OCI-LY7 (cell line): ENCODE results near the gene HINT3. TPM values are rescaled to one million over a fixed set of nuclear protein-coding genes. Genes with fewer than 3 reads are reported as not detected.
A peak's percentile ranks its signal among the peaks of the same experiment; 100 is the strongest.

Experiments used
- BruUV-seq: library from RNA; stranded (reverse); fragments of 400-500 nt; replicated peaks from 2 replicates; lab custom pipeline; 2021; lab: Mats Ljungman, UMichigan
- CTCF ChIA-PET: fragments of 300-600 bp; sonication (Branson Sonifier 250); formaldehyde crosslinking; loops from one replicate; lab custom pipeline; 2022; ENCODE audit warnings: antibody characterized with exemption; ENCODE audit not compliant: unreplicated experiment; lab: Charles Lee
- POLR2A ChIA-PET: fragments of 300-600 bp; sonication (Branson Sonifier 250); formaldehyde crosslinking; loops from one replicate; lab custom pipeline; 2022; ENCODE audit warnings: antibody characterized with exemption; lab: Charles Lee
- DNase-seq: peaks from one replicate; pipeline ENCODE4 v3.0.0-alpha.2; 2015; ENCODE audit warnings: low spot score
- H2AFZ ChIP-seq: fragments of 200-600 bp; sonication (generic), shearing (Covaris generic); 2 replicates; pipeline ENCODE4 v1.6.1; 2014; ENCODE audit warnings: mild to moderate bottlenecking, antibody characterized with exemption, low read length, moderate library complexity
- H3K27ac ChIP-seq: fragments of 200-600 bp; sonication (generic); 2 replicates; pipeline ENCODE4 v1.5.1; 2014; ENCODE audit warnings: mixed run types, low read depth, mild to moderate bottlenecking, moderate library complexity, low read length, inconsistent platforms; ENCODE audit not compliant: poor library complexity, severe bottlenecking
- H3K36me3 ChIP-seq: fragments of 200-600 bp; sonication (generic); 2 replicates; pipeline ENCODE4 v1.6.1; 2014; ENCODE audit warnings: mild to moderate bottlenecking, antibody characterized with exemption, low read length, moderate library complexity, mixed read lengths; ENCODE audit not compliant: insufficient read depth
- H3K4me1 ChIP-seq: fragments of 200-600 bp; sonication (generic); 2 replicates; pipeline ENCODE4 v1.5.1; 2014; ENCODE audit warnings: mild to moderate bottlenecking, low read length; ENCODE audit not compliant: insufficient read depth, poor library complexity, severe bottlenecking
- H3K4me2 ChIP-seq: fragments of 200-600 bp; sonication (generic); 2 replicates; pipeline ENCODE4 v1.6.1; 2014; ENCODE audit warnings: mild to moderate bottlenecking, low read length
- H3K4me3 ChIP-seq: fragments of 200-600 bp; sonication (generic); 2 replicates; pipeline ENCODE4 v1.5.1; 2014; ENCODE audit warnings: mild to moderate bottlenecking, low read depth, low read length; ENCODE audit not compliant: poor library complexity, severe bottlenecking
- H3K79me2 ChIP-seq: fragments of 200-600 bp; sonication (generic); 2 replicates; pipeline ENCODE4 v1.6.1; 2016; ENCODE audit warnings: low read depth, mild to moderate bottlenecking, low read length, moderate library complexity, mixed read lengths; ENCODE audit not compliant: insufficient read depth
- H3K9me2 ChIP-seq: fragments of 200-600 bp; sonication (generic); 2 replicates; pipeline ENCODE4 v1.6.1; 2016; ENCODE audit warnings: mild to moderate bottlenecking, low read length, mixed read lengths; ENCODE audit not compliant: insufficient read depth
- H3K9me3 ChIP-seq: fragments of 200-600 bp; sonication (generic); 2 replicates; pipeline ENCODE4 v1.6.1; 2014; ENCODE audit warnings: mild to moderate bottlenecking, mixed run types, low read length, mixed read lengths
- H4K20me1 ChIP-seq: fragments of 200-600 bp; sonication (generic); 2 replicates; pipeline ENCODE4 v1.6.1; 2014; ENCODE audit warnings: mild to moderate bottlenecking, antibody characterized with exemption, low read length, moderate library complexity, mixed read lengths; ENCODE audit not compliant: insufficient read depth
- CTCF ChIP-seq: fragments of 200-600 bp; sonication (generic); conservative IDR thresholded peaks from 2 replicates; pipeline ENCODE4 v1.5.1; 2014; ENCODE audit warnings: mild to moderate bottlenecking, antibody characterized with exemption, low read length, moderate library complexity, mixed read lengths
- EZH2phosphoT487 ChIP-seq: fragments of 200-600 bp; sonication (generic); IDR thresholded peaks from 2 replicates; pipeline ENCODE4 v1.6.1; 2018; ENCODE audit warnings: low read depth, borderline replicate concordance, mild to moderate bottlenecking, mixed run types, antibody characterized with exemption, low read length, moderate library complexity, mixed read lengths
- intact Hi-C: fragments of 100-400 bp; cut with micrococcal nuclease; formaldehyde crosslinking; loops from one replicate; pipeline ENCODE4 v1.10.0; 2022; ENCODE audit not compliant: unreplicated experiment
- total RNA-seq, 2 experiments: library from RNA; depleted of rRNA in 1 of 2; stranded (reverse); fragments of >200 nt in 1 of 2; shearing (Covaris generic) in 1 of 2; gene quantifications; 2 replicates each; pipeline ENCODE4 v1.2.3, GENCODE V29; 2014 to 2022

Gene HINT3
- total RNA-seq, 2 experiments from 2014 or later = 10.4 to 10.6 TPM

DNA sequence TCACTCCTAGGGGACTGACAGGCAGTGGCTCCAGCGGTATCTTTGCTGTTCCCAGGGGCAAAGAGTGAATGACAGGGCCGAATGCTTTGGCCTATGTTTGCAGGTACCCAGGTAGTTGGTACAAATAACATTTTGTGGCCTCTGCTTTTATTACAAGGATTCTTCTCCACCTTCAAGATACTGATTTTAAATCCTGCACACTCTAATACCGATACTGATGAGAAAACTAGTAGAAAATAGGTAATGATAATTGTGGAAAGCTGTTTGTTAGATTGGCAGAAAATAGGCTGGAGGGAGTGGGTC is 772 bp downstream of the HINT3 start:
- Histone ChIP-seq H4K20me1 (no peaks in the 10 kb centered on the region), H3K79me2 (peaks cover 16% of the 10 kb centered on the region), H3K4me3 (peak overlapping the region; percentile 79), H3K9me2 (no peaks in the 10 kb centered on the region), H3K4me2 (peak overlapping the region; percentile 90), H2AFZ (peak overlapping the region; percentile 79), H3K36me3 (peaks cover 4% of the 10 kb centered on the region), H3K4me1 (peaks cover 20% of the 10 kb centered on the region), H3K27ac (peak overlapping the region; percentile 76), H3K9me3 (no peaks in the 10 kb centered on the region)
- no peak for DNase-seq
- TF ChIP-seq CTCF = no peak
- TF ChIP-seq EZH2phosphoT487 = no peak
- BruUV-seq = no TSS peak
- CTCF ChIA-PET = interaction anchor here (0.6 to 3.3 kb wide), 4 partner anchors 17 to 176 kb away, joined by 3 to 29 read pairs (median 6); partner anchors contain the start of genes NCOA7 and TRMT11
- intact Hi-C loops = loop anchor here (2.0 kb wide), 1 partner anchor 657 kb away; the partner anchor contains the start of gene HDDC2
- POLR2A ChIA-PET = interaction anchor here (0.5 to 5.4 kb wide), 8 partner anchors 11 to 758 kb away, joined by 3 to 69 read pairs (median 4); partner anchors contain the start of gene NCOA7

- CTCF ChIA-PET = interaction anchor here (0.6 to 3.3 kb wide), 3 partner anchors 17 to 167 kb away, joined by 4 to 29 read pairs (median 7); partner anchors contain the start of genes NCOA7 and TRMT11
- intact Hi-C loops = loop anchor here (2.0 kb wide), 1 partner anchor 657 kb away; the partner anchor contains the start of gene HDDC2
- H3K9me2 ChIP-seq = no peaks in the 10 kb centered on the region
- TF ChIP-seq EZH2phosphoT487 (no peak), CTCF (no peak)
- POLR2A ChIA-PET = interaction anchor here (0.6 to 5.4 kb wide), 4 partner anchors 37 to 757 kb away, joined by 3 to 69 read pairs (median 32); partner anchors contain the start of gene NCOA7
- peak overlapping the region; percentile 90 for H3K4me2 ChIP-seq
- H4K20me1 ChIP-seq = no peaks in the 10 kb centered on the region
- peaks cover 20% of the 10 kb centered on the region for H3K4me1 ChIP-seq
- H3K27ac ChIP-seq = no peak overlapping the region
- DNase-seq = no peak
- H2AFZ ChIP-seq = no peak overlapping the region
- no peaks in the 10 kb centered on the region for H3K9me3 ChIP-seq
- BruUV-seq = no TSS peak
- peaks cover 16% of the 10 kb centered on the region for H3K79me2 ChIP-seq
- H3K36me3 ChIP-seq = peaks cover 4% of the 10 kb centered on the region
- peak overlapping the region; percentile 79 for H3K4me3 ChIP-seq
Measured at GRCh38 chr6:125957845-125958244, 1.3 kb downstream of the HINT3 start.

- no peaks in the 10 kb centered on the region for H3K9me3 ChIP-seq
- H3K4me2 ChIP-seq = peak overlapping the region; percentile 90; the same call in 1 of the 2 replicates
- H3K27ac ChIP-seq = no peak overlapping the region
- peaks cover 20% of the 10 kb centered on the region for H3K4me1 ChIP-seq
- intact Hi-C loops = no loop called here
- no peak for DNase-seq
- H4K20me1 ChIP-seq = no peaks in the 10 kb centered on the region
- CTCF ChIA-PET = interaction anchor here (2.3 kb wide), 1 partner anchor 28 kb away, joined by 7 read pairs; the partner anchor contains the start of gene TRMT11
- no peak overlapping the region for H2AFZ ChIP-seq
- H3K9me2 ChIP-seq = no peaks in the 10 kb centered on the region
- H3K4me3 ChIP-seq = no peak overlapping the region
- POLR2A ChIA-PET = interaction anchor here (1.5 to 5.4 kb wide), 2 partner anchors 167 to 176 kb away, joined by 5 to 69 read pairs; no protein-coding TSS in a partner anchor
- H3K79me2 ChIP-seq = peaks cover 16% of the 10 kb centered on the region
- no TSS peak for BruUV-seq
- TF ChIP-seq EZH2phosphoT487 = no peak
- no peak for TF ChIP-seq CTCF
- peaks cover 4% of the 10 kb centered on the region for H3K36me3 ChIP-seq
Measured at GRCh38 chr6:125959041-125959440, 2.5 kb downstream of the HINT3 start.
